Heart left ventricle (tissue), 13 donors: ENCODE measurements around the gene EGR4.

Experiments
- POLR2A ChIP-seq, 2 donors: fragments of 450-650 bp; IDR thresholded peaks; one replicate each; pipeline ENCODE4 v1.6.1; 2017; ENCODE audit warnings: antibody characterized with exemption in 2 of 2, mild to moderate bottlenecking in 2 of 2, moderate library complexity in 2 of 2
- TF ChIP-seq, protein P1 (sequence below), 12 donors: fragments of 200-600 bp; sonication (generic) in 4 of 12; IDR thresholded peaks; one replicate each; pipeline versions ENCODE4 v1.5.0 to v1.8.0; 2018 to 2022; ENCODE audit warnings: antibody characterized with exemption in 12 of 12, mild to moderate bottlenecking in 5 of 12
- donor health status: ischemic (EF 13 %, LVEDD 7.1; RV severe dilation, severe dysfunction).
- donor health status: DM: no; HTN: yes; CAD: no.
- donor health status: DM: no; HTN: no; CAD: no.
- donor health status: ischemic (EF 25% LVEDD 6.9; RV normal size, moderate dysfunction).
- donor health status: ischemic (EF 25% LVEDD 5.7; RV mildly dilated, moderate dysfunction).
- donor health status: ischemic (EF 35%, LVEDD 5.7; RV mildly dilated, moderate dysfunction).
- donor health status: nonischemic (EF 11% LVEDD 7.7; RV severe dilation, severe dysfunction).
- donor health status: DM: yes; HTN: yes; CAD: no.
- donor health status: PGD.
- donor health status: ischemic (EF 29% LVEDD 5.4; RV normal size, mild dysfunction).
- donor health status: nonischemic (EF 23%, LVEDD 6.1; RV moderate dilation, normal function).

DNA sequence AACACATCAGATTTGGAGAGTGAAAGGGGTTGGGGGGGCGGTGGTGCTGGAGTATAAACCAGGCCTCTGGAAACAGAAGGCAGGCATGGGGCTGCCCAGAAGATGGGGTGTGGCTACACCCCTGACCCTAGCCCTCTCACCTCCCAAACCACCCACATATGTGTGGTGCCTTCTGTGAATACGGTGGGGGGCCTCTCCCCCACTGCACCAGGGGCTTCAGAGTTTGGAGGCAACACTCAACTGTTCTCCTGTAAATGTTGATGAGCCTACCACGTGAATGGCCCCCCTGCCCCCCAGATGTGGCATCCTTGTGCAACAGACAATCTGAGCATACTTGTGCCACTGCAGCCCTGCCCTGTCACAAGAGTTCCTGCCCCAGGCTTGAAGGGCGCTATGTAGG is 28.6 kb downstream of the EGR4 start:
- TF ChIP-seq, protein P1, sequence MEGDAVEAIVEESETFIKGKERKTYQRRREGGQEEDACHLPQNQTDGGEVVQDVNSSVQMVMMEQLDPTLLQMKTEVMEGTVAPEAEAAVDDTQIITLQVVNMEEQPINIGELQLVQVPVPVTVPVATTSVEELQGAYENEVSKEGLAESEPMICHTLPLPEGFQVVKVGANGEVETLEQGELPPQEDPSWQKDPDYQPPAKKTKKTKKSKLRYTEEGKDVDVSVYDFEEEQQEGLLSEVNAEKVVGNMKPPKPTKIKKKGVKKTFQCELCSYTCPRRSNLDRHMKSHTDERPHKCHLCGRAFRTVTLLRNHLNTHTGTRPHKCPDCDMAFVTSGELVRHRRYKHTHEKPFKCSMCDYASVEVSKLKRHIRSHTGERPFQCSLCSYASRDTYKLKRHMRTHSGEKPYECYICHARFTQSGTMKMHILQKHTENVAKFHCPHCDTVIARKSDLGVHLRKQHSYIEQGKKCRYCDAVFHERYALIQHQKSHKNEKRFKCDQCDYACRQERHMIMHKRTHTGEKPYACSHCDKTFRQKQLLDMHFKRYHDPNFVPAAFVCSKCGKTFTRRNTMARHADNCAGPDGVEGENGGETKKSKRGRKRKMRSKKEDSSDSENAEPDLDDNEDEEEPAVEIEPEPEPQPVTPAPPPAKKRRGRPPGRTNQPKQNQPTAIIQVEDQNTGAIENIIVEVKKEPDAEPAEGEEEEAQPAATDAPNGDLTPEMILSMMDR (IDR thresholded peaks at IDR 0.05): no peak
- no peak for TF ChIP-seq POLR2A (IDR thresholded peaks at IDR 0.05)
